ENCODE data around the gene RPTOR.

GRCh38 chr17:80853076-80853475 lies 308.4 kb downstream of the RPTOR start:
- no peak for TF ChIP-seq CTCF (IDR thresholded peaks at IDR 0.05)
- TF ChIP-seq POLR2A (IDR thresholded peaks at IDR 0.05), result no peak
